T-helper 2 cell treated with Interferon-gamma antibody and Interleukin-4, amounts not matched to agents 100 ng/mL and 5 ng/mL, for 36 hours (primary cell): ENCODE results near the gene PDZD2. TPM values are rescaled to one million over a fixed set of nuclear protein-coding genes. Genes with fewer than 3 reads are reported as not detected.
"Not testable (repeated sequence)": the region's sequence is repeated elsewhere in the genome, so short reads cannot be mapped to it uniquely, and the experiment has no call there.

Source experiments
- intact Hi-C: fragments of 100-400 bp; cut with micrococcal nuclease; formaldehyde crosslinking; loops from one replicate; pipeline ENCODE4 v1.15.1; 2023
- total RNA-seq: library from RNA; stranded (reverse); gene quantifications from 2 replicates; pipeline ENCODE4 v1.2.3, GENCODE V29; 2022

PDZD2 gene
- total RNA-seq: not detected in 2 replicates

GRCh38 chr5:31638748-31639418, at the start of gene PDZD2:
Gene PDZD2, plus strand, starts transcription at chr5:31639131.
- intact Hi-C loops: loop anchor here (2.0 to 5.0 kb wide), 2 partner anchors 107 to 438 kb away; partner anchors contain the start of genes C5orf22 and DROSHA

GRCh38 chr5:31593665-31594064, 45.3 kb upstream of the PDZD2 start:
- intact Hi-C loops: no loop called here

DNA sequence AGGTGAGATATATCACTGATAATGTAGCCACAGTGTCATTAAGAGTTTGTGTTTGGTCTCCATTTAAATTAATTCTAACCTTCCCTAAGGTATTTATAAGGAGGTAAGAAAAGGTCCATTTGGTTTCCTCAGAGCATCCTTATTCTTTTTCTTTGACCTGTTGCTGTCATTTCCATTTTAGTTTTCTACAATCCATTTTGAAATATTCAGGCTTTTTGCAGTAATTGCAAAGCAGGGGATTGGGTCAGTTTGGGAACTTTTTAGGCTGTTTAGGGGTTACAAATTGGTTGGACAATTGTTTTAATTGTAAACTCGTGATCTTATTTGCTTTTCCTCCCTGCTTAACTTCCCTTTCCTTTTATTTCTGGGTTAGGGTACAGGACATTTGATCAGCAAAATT, 42.6 kb upstream of the PDZD2 start:
- intact Hi-C loops: no loop called here

DNA sequence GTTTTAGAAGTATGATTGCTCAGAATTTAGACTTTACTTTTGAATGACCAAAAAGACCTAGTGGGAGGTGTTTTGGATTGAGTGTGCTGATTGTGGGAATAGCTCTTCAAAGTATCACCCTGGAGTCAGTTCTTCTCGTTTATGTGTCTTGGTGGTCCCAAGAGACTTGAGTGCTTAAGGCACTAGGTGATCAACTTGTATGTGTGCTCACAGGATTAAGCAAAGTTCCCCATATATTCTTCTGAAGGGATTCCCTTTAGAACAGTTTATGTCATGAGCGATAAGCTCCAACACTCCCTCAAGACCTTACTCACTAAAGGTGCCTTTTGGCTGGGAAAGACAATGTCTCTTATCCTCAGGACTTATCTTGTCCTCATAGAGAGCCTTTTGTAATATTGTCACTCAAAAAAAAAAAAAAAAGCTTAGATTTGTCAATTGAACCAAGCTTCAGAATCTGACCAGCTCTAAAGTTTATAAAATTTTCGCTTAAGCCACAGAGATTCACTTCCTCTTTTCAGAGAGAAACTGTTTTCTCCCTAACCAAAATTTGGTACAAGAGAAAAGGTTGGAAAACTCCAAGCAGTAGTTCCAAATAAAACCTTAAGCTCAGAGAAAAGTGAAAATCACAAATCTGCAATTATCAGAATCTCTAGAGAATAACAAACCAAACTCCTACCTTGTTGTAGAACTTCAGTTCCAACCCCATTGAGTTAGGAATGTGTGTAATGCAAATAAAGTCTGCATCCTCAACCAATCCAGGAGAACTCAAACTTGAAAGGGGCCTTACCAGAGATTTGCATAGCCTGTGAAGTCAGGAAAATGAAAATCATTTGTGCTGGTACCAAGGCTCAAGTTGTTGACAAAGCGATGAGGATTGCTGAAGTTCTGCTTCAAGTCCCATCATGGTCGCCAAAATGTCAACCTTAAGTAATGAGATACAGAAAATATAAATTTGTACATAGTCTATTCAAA, 40.0 kb upstream of the PDZD2 start:
- intact Hi-C loops: no loop called here

- intact Hi-C loops: not testable (repeated sequence)
These were observed 36.6 kb upstream of the PDZD2 start for GRCh38 chr5:31602305-31602704.

- intact Hi-C loops: no loop called here
These were observed 34.7 kb upstream of the PDZD2 start for GRCh38 chr5:31604240-31604639.

DNA sequence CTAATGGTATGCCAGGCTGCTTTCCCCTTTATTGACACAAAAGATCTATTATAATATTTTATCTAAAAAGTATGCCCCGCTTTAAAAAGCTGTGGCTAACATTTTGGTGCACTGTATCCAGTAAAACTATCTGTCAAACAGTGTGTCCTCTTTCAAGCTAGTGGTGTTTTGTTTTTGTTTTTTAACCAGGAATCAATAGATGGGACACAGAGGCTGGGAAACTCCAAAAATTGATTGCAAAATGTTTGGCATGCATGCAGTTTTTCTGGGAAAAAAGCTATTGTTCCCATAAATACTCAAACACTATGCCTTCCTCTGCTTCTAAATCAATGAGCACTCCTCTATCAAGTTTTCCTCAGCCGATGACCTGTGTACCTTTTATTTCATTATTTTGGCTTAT, 34.3 kb upstream of the PDZD2 start:
- intact Hi-C loops: no loop called here

DNA sequence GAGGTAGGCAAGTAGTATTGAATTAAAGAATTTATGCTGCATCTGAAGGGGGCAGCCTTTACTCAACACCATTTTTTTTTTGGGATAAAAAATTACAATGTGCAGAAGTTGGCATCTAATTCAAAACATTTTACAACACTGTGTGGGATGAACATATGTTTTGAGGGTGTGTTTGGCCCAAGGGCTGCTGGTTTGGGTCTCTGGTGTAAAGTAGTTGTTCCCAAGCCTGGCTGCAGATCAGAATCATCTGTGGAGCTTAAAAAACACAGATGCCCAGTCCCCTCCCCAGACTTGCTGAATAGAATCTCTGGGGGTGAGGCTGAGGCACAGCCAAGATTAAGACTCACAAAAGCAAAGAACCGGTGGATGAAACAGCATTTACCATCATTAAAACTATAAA, 33.0 kb upstream of the PDZD2 start:
- intact Hi-C loops: no loop called here

- intact Hi-C loops: no loop called here
These were observed 31.4 kb upstream of the PDZD2 start for GRCh38 chr5:31607546-31607945.

GRCh38 chr5:31611002-31611401, 27.9 kb upstream of the PDZD2 start:
- intact Hi-C loops: no loop called here

DNA sequence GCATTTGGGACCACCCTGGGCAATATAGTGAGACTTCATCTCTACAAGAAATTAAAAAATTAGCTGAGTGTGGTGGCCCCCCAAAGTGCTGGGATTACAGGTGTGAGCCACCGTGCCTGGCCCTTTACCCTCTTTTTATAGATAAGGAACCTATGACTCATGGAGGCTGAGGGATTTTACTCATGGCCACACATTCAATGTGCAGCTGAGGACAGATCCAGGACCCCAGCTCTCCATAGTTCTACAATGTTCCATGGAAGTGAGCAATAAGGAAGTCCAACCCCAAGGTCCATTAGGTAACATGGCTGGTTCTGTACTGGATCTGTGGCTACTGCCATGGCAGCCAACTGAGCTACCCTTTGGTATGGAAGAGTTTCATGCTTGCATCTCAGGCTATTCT, 25.3 kb upstream of the PDZD2 start:
- intact Hi-C loops: no loop called here

GRCh38 chr5:31614151-31615020, 24.5 kb upstream of the PDZD2 start:
- intact Hi-C loops: no loop called here

GRCh38 chr5:31617867-31618266, 21.1 kb upstream of the PDZD2 start:
- intact Hi-C loops: no loop called here

DNA sequence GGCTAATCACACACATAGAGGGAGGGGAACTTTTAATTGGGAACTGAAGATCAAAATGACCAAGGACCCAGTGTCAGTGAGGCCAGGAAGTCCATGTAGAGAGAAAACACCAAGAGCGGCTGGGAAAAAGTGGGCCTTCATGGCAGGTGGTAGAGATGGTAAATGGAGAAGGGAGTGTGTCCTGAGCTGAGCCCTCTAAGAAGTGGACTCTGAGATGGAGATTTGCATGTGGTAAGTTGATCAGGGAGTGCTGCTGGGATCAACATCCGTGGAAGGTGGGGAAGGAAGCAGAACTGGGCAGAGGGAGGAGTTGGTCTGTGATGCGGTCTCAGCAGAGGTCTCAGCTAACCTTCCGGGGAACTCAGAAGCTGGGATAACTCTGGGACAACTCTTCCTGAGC, 18.9 kb upstream of the PDZD2 start:
- intact Hi-C loops: no loop called here

DNA sequence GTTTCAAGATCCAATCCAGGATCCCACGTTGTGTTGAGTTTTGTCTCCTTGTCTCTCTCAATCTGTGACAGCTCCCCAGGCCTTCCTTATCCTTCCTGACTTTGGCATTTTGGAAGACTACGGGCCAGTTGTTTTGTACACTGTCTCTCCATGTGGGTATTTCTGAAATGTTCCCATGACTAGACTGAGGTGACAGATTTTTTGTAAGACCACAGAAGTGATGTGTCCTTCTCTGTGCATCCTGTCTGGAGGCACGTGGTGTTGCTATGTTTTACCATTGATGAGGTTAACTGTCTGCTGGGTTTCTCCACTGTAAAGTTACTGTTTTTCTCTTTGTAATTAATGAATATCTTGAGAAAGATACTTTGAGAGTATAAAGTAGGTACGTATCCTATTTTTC, 15.7 kb upstream of the PDZD2 start:
- intact Hi-C loops: no loop called here

DNA sequence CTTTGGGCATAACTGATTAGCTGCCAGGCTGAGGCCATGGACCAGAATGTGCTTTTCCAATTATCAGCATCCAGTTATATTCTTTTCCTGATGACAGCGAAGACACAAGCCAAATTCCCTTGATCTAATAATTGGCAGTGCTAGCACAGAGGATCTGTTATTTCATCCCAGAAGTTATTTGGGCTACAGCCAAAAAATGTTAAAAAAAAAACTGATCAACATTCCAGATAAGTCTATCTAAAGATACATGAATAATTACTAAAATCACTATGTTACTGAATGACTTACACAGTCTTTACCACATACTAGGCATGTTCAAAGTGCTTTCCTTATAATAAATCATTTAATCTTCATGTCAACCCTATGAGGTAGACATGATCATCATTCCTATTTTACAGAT, 13.5 kb upstream of the PDZD2 start:
- intact Hi-C loops: no loop called here

- intact Hi-C loops: no loop called here
These were observed 12.8 kb upstream of the PDZD2 start for GRCh38 chr5:31626156-31626555.

- intact Hi-C loops: no loop called here
These were observed 12.2 kb upstream of the PDZD2 start for GRCh38 chr5:31626604-31627234.

DNA sequence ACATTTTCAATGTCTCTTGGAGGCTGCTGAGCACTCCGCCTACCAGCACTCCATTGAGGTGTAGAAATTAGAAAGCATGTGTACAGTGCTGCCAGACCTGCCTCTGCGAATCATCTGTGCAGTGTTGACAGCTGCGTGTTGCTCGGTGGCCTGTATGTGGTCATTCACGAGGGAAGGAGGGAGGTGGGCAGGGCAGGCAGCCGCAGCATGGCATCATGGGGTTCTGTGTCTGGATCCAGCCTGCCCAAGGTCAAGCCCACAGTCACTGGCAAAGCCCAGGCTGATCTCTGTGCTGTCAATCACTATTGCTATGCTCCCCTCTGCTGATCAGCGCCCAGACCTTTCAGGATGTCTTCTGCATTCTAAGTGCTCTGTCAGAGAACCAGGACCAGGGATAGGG, 8.0 kb upstream of the PDZD2 start:
- intact Hi-C loops: no loop called here

DNA sequence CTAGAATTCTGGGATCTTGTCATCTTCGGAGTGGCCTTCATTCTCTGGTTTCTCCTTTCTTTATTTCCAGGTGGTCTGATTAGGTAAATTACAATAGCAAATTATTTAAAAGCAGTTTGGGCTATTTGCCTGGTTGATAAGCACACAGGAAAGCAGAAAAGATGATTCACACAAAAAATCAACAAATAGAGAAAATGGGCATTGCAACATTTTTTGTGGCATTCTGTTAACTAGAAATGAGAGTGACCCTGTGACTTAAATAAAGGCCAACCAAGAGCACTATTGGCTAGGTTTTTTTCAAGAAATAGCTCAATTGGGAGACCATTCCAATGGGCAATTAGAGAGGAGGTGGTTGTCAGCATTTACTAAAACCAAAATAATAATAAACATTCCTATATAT, 6.5 kb upstream of the PDZD2 start:
- intact Hi-C loops: no loop called here

GRCh38 chr5:31635446-31635845, 3.5 kb upstream of the PDZD2 start:
- intact Hi-C loops: loop anchor here (5.0 kb wide), 1 partner anchor 103 kb away; the partner anchor contains the start of genes C5orf22 and DROSHA
